Upper lobe of left lung (tissue), 6 donors: ENCODE measurements around the gene CAPZB. TPM values are rescaled to one million over a fixed set of nuclear protein-coding genes. Genes with fewer than 3 reads are reported as not detected.
A peak's percentile ranks its signal among the peaks of the same experiment; 100 is the strongest.

Source experiments
- ATAC-seq, 2 donors: fragments of 200-7000 bp; cut with Tn5 transposase; one replicate each; pipeline ENCODE4 v1.9.1; 2022; ENCODE audit warnings: mild to moderate bottlenecking in 2 of 2, moderate library complexity in 2 of 2; ENCODE audit not compliant: low FRiP score in 2 of 2
- DNase-seq, 2 donors: peaks; one replicate each; pipeline ENCODE4 v3.0.0-alpha.2; 2019 to 2020
- H3K27ac ChIP-seq, 4 donors: fragments of 200-600 bp; sonication (generic); one replicate each; pipeline ENCODE4 v1.5.1; 2016 to 2019
- H3K27me3 ChIP-seq, 4 donors: fragments of 200-600 bp; sonication (generic); one replicate each; pipeline ENCODE4 v1.5.1; 2017 to 2019
- H3K36me3 ChIP-seq, 4 donors: fragments of 200-600 bp; sonication (generic); one replicate each; pipeline ENCODE4 v1.5.1; 2016 to 2019
- H3K4me1 ChIP-seq, 4 donors: fragments of 200-600 bp; sonication (generic); one replicate each; pipeline ENCODE4 v1.5.1; 2018 to 2019
- H3K4me3 ChIP-seq, 4 donors: fragments of 200-600 bp; sonication (generic); one replicate each; pipeline ENCODE4 v1.5.1; 2017 to 2019; ENCODE audit warnings: mild to moderate bottlenecking in 2 of 4, moderate library complexity in 1 of 4
- H3K9me3 ChIP-seq, 4 donors: fragments of 200-600 bp; sonication (generic); one replicate each; pipeline ENCODE4 v1.5.1; 2018 to 2019
- EP300 ChIP-seq, 4 donors: sonication (generic); formaldehyde crosslinking; IDR thresholded peaks; one replicate each; pipeline ENCODE4 v1.5.1; 2017; ENCODE audit warnings: antibody characterized with exemption in 4 of 4, control low read depth in 2 of 4
- POLR2A ChIP-seq, 4 donors: fragments of 450-650 bp; IDR thresholded peaks; one replicate each; pipeline ENCODE4 v1.5.1; 2016 to 2017; ENCODE audit warnings: antibody characterized with exemption in 4 of 4, mild to moderate bottlenecking in 2 of 4
- POLR2AphosphoS5 ChIP-seq, 2 donors: sonication (generic); formaldehyde crosslinking; IDR thresholded peaks; one replicate each; pipeline ENCODE4 v1.5.1; 2017; ENCODE audit warnings: antibody characterized with exemption in 2 of 2
- WGBS, 2 donors: methylation state at CpG; one replicate each; pipeline ENCODE4 v1.1.5; 2017 to 2018; 5-methylcytosine and 5-hydroxymethylcytosine counted together
- total RNA-seq, 6 donors: library from RNA; depleted of rRNA in 4 of 6; stranded (reverse); fragments of >200 nt in 4 of 6; gene quantifications; one replicate each; pipeline versions ENCODE4 v1.1.0 to v1.2.1, GENCODE V29; 2016 to 2021
- TF ChIP-seq, protein P1 (sequence below), 6 experiments: fragments of 450-650 bp in 4 of 6; fragments of 200-600 bp in 2 of 6; sonication (generic) in 2 of 6; IDR thresholded peaks; one replicate each; pipeline ENCODE4 v1.5.1; 2016 to 2019; ENCODE audit warnings: antibody characterized with exemption in 6 of 6
- donor health status: DM: no; HTN: no; CAD: no; lungs with moderate emphysema.
- donor health status: DM: no; HTN: yes; CAD: no; lungs with severe emphysema.

CAPZB gene
- total RNA-seq, 6 donors from 2014 or later = 96.4 to 303 (median 144) TPM

DNA sequence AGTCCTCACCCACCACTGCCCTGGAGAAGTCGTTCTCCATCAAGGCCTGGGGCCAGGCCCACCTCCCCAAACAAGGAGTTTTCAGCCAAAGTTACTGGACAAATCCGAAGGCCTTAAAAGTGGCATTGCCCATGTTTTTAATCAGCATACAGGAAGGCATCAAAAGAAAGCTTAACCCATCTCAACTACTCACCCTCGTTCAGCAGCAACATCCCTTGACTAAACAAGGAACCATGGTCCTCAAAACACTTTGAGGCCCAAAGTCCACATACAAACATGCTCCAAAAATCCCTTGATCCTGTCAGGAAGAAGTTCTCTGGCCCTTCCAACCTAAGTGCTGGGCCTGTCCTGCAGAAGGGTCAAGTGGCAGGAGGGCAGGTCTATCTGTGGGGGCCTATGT lies 1.6 kb downstream of the CAPZB start:
- WGBS, 2 donors = 35 to 45% methylated on average over 3 of the region's 3 CpGs
- TF ChIP-seq, protein P1, sequence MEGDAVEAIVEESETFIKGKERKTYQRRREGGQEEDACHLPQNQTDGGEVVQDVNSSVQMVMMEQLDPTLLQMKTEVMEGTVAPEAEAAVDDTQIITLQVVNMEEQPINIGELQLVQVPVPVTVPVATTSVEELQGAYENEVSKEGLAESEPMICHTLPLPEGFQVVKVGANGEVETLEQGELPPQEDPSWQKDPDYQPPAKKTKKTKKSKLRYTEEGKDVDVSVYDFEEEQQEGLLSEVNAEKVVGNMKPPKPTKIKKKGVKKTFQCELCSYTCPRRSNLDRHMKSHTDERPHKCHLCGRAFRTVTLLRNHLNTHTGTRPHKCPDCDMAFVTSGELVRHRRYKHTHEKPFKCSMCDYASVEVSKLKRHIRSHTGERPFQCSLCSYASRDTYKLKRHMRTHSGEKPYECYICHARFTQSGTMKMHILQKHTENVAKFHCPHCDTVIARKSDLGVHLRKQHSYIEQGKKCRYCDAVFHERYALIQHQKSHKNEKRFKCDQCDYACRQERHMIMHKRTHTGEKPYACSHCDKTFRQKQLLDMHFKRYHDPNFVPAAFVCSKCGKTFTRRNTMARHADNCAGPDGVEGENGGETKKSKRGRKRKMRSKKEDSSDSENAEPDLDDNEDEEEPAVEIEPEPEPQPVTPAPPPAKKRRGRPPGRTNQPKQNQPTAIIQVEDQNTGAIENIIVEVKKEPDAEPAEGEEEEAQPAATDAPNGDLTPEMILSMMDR (IDR thresholded peaks at IDR 0.05) = no peak
- no peak for TF ChIP-seq EP300 (IDR thresholded peaks at IDR 0.05)
- no peak for TF ChIP-seq POLR2AphosphoS5 (IDR thresholded peaks at IDR 0.05)
- no peak for TF ChIP-seq POLR2A (IDR thresholded peaks at IDR 0.05)
- peak overlapping the region; percentile 97 to 99 (median 98) for H3K27ac ChIP-seq
- ATAC-seq (no peak), DNase-seq (no peak)
- H3K4me3 ChIP-seq = peak overlapping the region; percentile 91 to 98 (median 94)
- no peaks in the 10 kb centered on the region for H3K9me3 ChIP-seq
- peaks cover 0 to 12% (median under 1%) of the 10 kb centered on the region in 4 donors for H3K36me3 ChIP-seq
- H3K27me3 ChIP-seq = no peaks in the 10 kb centered on the region
- peaks cover 73 to 83% (median 76%) of the 10 kb centered on the region in 4 donors for H3K4me1 ChIP-seq

GRCh38 chr1:19483261-19483660 lies 2.1 kb downstream of the CAPZB start:
- no peak for DNase-seq
- Histone ChIP-seq H3K27ac (peak overlapping the region in 3 of 4 donors; percentile 97 to 99 (median 98)), H3K4me3 (peak overlapping the region in 2 of 4 donors; percentile 94 to 98), H3K36me3 (peaks cover 0 to 15% (median 2%) of the 10 kb centered on the region in 4 donors), H3K9me3 (no peaks in the 10 kb centered on the region), H3K27me3 (no peaks in the 10 kb centered on the region), H3K4me1 (peaks cover 77 to 87% (median 81%) of the 10 kb centered on the region in 4 donors)
- WGBS, 2 donors = 51 to 56% methylated on average over 3 of the region's 3 CpGs
- no peak for ATAC-seq
- TF ChIP-seq POLR2A (IDR thresholded peaks at IDR 0.05) = peak in 1 of 4 donors; percentile 34
- TF ChIP-seq POLR2AphosphoS5 (IDR thresholded peaks at IDR 0.05) = no peak
- TF ChIP-seq, protein P1 (IDR thresholded peaks at IDR 0.05) = no peak

GRCh38 chr1:19481826-19482398 lies 3.4 kb downstream of the CAPZB start:
- Histone ChIP-seq H3K36me3 (peaks cover 0 to 15% (median 2%) of the 10 kb centered on the region in 4 donors), H3K4me3 (no peak overlapping the region), H3K27me3 (no peaks in the 10 kb centered on the region), H3K27ac (peak overlapping the region in 3 of 4 donors; percentile 9 to 98 (median 19)), H3K4me1 (peaks cover 78 to 87% (median 83%) of the 10 kb centered on the region in 4 donors), H3K9me3 (no peaks in the 10 kb centered on the region)
- ATAC-seq = no peak
- WGBS, 2 donors = 39 to 48% methylated on average over 4 of the region's 4 CpGs
- no peak for DNase-seq
- TF ChIP-seq POLR2AphosphoS5 (IDR thresholded peaks at IDR 0.05) = no peak
- TF ChIP-seq, protein P1 (IDR thresholded peaks at IDR 0.05) = no peak
- TF ChIP-seq EP300 (IDR thresholded peaks at IDR 0.05) = no peak
- no peak for TF ChIP-seq POLR2A (IDR thresholded peaks at IDR 0.05)

DNA sequence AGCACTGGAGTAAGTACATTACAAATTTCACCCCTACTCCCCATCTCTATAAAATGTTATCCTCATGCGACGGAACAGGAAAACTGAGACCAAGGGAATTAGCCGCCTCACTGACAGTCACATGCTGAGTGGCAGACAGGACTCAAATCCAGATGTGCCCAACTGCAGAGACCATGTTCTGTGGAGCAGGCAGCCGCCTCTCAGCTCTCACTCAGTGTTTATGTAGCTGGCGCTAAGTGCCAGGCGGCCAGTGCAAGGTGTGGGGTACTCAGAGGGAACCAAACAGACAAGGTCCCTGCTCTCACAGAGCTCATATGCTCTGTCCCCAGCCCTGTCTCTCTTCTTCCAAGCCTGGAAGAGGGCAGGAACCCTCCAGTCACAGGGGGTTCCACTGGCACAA lies 5.1 kb downstream of the CAPZB start:
- no peaks in the 10 kb centered on the region for H3K27me3 ChIP-seq
- peaks cover 0 to 15% (median 2%) of the 10 kb centered on the region in 4 donors for H3K36me3 ChIP-seq
- no peak for DNase-seq
- TF ChIP-seq, protein P1 (IDR thresholded peaks at IDR 0.05) = no peak
- TF ChIP-seq POLR2AphosphoS5 (IDR thresholded peaks at IDR 0.05) (no peak), POLR2A (IDR thresholded peaks at IDR 0.05) (no peak), EP300 (IDR thresholded peaks at IDR 0.05) (no peak)
- H3K27ac ChIP-seq = peak overlapping the region in 3 of 4 donors; percentile 49 to 93 (median 84)
- ATAC-seq = no peak
- H3K9me3 ChIP-seq = no peaks in the 10 kb centered on the region
- WGBS, 2 donors = 72 to 84% methylated on average over 6 of the region's 6 CpGs
- H3K4me3 ChIP-seq = no peak overlapping the region
- H3K4me1 ChIP-seq = peaks cover 87 to 95% (median 92%) of the 10 kb centered on the region in 4 donors
